Measurements from ENCODE around the gene ITPR2.

Gene ITPR2

GRCh38 chr12:26293612-26294011 lies 539.4 kb downstream of the ITPR2 start:
- no peak for DNase-seq (ENCODE audit: low read depth)

GRCh38 chr12:26292596-26292995 lies 540.4 kb downstream of the ITPR2 start:
- DNase-seq (ENCODE audit: low read depth), result no peak

GRCh38 chr12:26290565-26290964 lies 542.4 kb downstream of the ITPR2 start:
- no peak for DNase-seq (ENCODE audit: low read depth)

- no peak for DNase-seq (ENCODE audit: low read depth)
Measured at GRCh38 chr12:26287671-26288381, 545.2 kb downstream of the ITPR2 start.

Measured in activated T-helper 1 cell treated with Interleukin-2 at 50 U/mL for 16 hours (primary cell).